ENCODE data around the gene PLXND1. TPM values are rescaled to one million over a fixed set of nuclear protein-coding genes. Genes with fewer than 3 reads are reported as not detected.
A peak's percentile ranks its signal among the peaks of the same experiment; 100 is the strongest.
"Not testable (repeated sequence)": the region's sequence is repeated elsewhere in the genome, so short reads cannot be mapped to it uniquely, and the experiment has no call there.

PLXND1 gene
- total and polyA plus RNA-seq, 7 experiments from 2014 or later: 0.38 to 82.5 (median 7.1) TPM; not detected in 1

DNA sequence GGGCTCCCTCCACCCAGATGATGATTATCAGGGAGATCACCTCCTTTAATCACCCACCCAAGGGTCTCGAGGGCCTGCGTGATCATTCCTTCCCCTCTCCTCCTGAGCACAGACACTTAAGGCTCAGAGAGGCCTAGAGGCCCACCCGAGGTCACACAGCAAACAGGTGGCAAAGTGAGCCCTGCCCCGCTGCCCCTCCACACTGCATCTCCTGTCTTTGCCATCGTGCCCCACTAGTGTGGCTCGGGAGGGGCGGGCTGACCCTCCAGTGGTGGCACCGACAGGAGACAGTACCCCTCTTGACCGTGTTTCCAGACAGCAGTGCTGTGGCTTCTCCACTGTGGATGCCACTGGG lies 4.9 kb upstream of the PLXND1 start:
- ChIA-PET CTCF (no interaction called here), POLR2A (no interaction called here)
- Mint-ChIP-seq H3K4me1 (peaks cover 6 to 15% (median 9%) of the 10 kb centered on the region in 7 donors), H3K27ac (peak overlapping the region in 1 of 9 donors; percentile 36), H3K9me3 (no peaks in the 10 kb centered on the region), H3K4me3 (no peak overlapping the region), H3K27me3 (peaks cover 0 to 28% (median 0%) of the 10 kb centered on the region in 5 donors), H3K36me3 (peaks cover 0 to 2% (median 0%) of the 10 kb centered on the region in 5 donors)
- Histone ChIP-seq H3K4me3 (ENCODE audit: low read length) (no peak overlapping the region), H3K9me3 (ENCODE audit: control insufficient read depth in 2 of 3, low read length in 3 of 3) (no peaks in the 10 kb centered on the region), H3K4me1 (ENCODE audit: control insufficient read depth in 2 of 2, insufficient read depth in 2 of 2, low read length in 2 of 2) (peaks cover 0 to 6% of the 10 kb centered on the region in 2 donors), H3K27me3 (ENCODE audit: control insufficient read depth in 2 of 2, insufficient read depth in 2 of 2, low read length in 2 of 2) (no peaks in the 10 kb centered on the region), H3K27ac (ENCODE audit: low read depth, low read length) (no peak overlapping the region), H3K36me3 (ENCODE audit: control insufficient read depth in 2 of 3, insufficient read depth in 3 of 3, low read length in 3 of 3) (no peaks in the 10 kb centered on the region)
- ATAC-seq (no peak), DNase-seq (no peak)
- intact Hi-C loops (cut with micrococcal nuclease): no loop called here

DNA sequence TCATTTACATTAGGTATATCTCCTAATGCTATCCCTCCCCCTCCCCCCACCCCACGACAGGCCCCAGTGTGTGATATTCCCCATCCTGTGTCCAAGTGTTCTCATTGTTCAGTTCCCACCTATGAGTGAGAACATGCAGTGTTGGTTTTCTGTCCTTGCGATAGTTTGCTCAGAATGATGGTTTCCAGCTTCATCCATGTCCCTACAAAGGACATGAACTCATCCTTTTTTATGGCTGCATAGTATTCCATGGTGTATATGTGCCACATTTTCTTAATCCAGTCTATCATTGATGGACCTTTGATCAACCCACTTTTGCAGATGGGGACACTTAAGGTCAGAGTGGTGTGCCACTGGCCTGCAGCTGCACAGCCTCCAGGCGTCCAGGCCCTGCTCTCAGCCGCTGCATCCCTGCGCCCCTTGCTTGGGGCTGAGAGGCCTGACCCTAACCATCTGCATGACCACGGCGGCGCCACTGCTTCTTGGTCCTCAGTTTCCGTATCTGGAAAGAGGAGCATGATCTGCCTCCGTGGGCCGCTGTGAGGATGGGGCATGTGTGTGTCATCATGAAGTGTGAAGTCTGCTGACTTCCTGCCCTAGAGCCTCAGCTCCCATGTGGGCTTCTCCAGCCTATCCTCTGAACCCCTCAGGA lies 4.4 kb upstream of the PLXND1 start:
- Mint-ChIP-seq H3K4me1 (peaks cover 6 to 15% (median 9%) of the 10 kb centered on the region in 7 donors), H3K27me3 (peaks cover 0 to 28% (median 0%) of the 10 kb centered on the region in 5 donors), H3K27ac (peak overlapping the region in 2 of 9 donors; percentile 22 to 36)
- POLR2A ChIA-PET; H3K36me3 ChIP-seq (ENCODE audit: control insufficient read depth in 2 of 3, insufficient read depth in 3 of 3, low read length in 3 of 3); intact Hi-C loops (cut with micrococcal nuclease); CTCF ChIA-PET; DNase-seq; H3K36me3 Mint-ChIP-seq; ATAC-seq; H3K4me3 Mint-ChIP-seq; H3K9me3 ChIP-seq (ENCODE audit: control insufficient read depth in 2 of 3, low read length in 3 of 3); H3K4me3 ChIP-seq (ENCODE audit: low read length); H3K9me3 Mint-ChIP-seq; H3K27me3 ChIP-seq (ENCODE audit: control insufficient read depth in 2 of 2, insufficient read depth in 2 of 2, low read length in 2 of 2); H3K27ac ChIP-seq (ENCODE audit: low read depth, low read length); H3K4me1 ChIP-seq (ENCODE audit: control insufficient read depth in 2 of 2, insufficient read depth in 2 of 2, low read length in 2 of 2): not testable (repeated sequence)

DNA sequence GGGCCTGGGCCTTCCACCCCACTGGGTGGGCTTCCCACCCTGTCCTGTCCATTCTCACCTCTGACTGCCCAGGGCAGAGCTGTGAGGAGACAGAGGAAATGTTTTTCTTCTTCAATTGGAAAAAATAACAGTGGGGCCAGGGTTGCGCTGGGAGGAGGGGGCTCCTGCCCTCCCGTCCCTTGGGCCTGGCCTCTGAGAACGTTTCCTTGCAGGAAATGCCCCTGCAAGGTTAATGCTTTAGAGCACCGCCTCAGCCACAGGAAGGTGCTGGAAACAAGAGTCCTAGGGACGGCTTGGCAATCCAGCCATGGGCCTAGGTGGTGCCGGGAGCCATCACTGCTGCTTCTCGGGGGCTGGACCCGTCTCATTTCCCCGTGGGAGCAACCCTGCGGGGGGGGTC lies 3.8 kb upstream of the PLXND1 start:
- ATAC-seq (no peak), DNase-seq (no peak)
- ChIA-PET POLR2A (no interaction called here), CTCF (no interaction called here)
- Histone ChIP-seq H3K36me3 (ENCODE audit: control insufficient read depth in 2 of 3, insufficient read depth in 3 of 3, low read length in 3 of 3) (no peaks in the 10 kb centered on the region), H3K4me3 (ENCODE audit: low read length) (no peak overlapping the region), H3K4me1 (ENCODE audit: control insufficient read depth in 2 of 2, insufficient read depth in 2 of 2, low read length in 2 of 2) (peaks cover 0 to 6% of the 10 kb centered on the region in 2 donors), H3K27ac (ENCODE audit: low read depth, low read length) (no peak overlapping the region), H3K27me3 (ENCODE audit: control insufficient read depth in 2 of 2, insufficient read depth in 2 of 2, low read length in 2 of 2) (no peaks in the 10 kb centered on the region), H3K9me3 (ENCODE audit: control insufficient read depth in 2 of 3, low read length in 3 of 3) (no peaks in the 10 kb centered on the region)
- Mint-ChIP-seq H3K27me3 (peaks cover 0 to 33% (median 4%) of the 10 kb centered on the region in 5 donors), H3K4me1 (peaks cover 11 to 17% (median 14%) of the 10 kb centered on the region in 7 donors), H3K27ac (no peak overlapping the region), H3K36me3 (peaks cover 0 to 4% (median 0%) of the 10 kb centered on the region in 5 donors), H3K4me3 (no peak overlapping the region), H3K9me3 (peaks cover 0 to 1% (median 0%) of the 10 kb centered on the region in 11 donors)
- intact Hi-C loops (cut with micrococcal nuclease): no loop called here

DNA sequence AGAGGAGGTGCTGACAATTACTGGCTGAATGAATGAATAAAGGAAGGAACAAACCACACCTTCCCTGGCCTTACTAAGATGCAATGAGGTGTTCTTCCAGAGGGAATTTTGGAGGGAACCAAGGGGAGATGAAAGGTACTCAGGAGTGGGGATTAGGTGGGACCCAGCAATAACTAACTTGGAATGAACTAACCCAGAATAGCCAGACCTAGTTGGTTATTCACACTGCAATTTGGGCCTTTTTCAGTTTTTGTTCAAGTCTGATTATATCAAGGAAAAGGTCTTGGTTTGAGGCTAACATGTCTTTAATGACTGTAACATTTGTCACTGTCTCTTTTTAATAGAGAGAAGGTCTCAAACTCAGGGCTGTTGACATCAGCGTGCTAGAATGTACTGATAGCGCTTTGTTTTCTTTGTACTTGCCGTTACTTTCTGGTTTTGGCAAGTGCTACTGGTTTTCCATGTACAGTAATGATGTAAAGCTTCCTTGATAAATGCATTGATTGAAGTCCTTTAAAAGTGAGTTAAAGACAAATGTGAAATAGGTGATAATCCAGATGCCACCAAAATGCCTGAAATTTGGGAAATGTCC lies 3.2 kb upstream of the PLXND1 start:
- ChIA-PET POLR2A (interaction anchor here (0.6 kb wide), 1 partner anchor 175 kb away, joined by 3 read pairs; no protein-coding TSS in a partner anchor), CTCF (no interaction called here)
- Mint-ChIP-seq H3K27me3 (peaks cover 0 to 39% (median 5%) of the 10 kb centered on the region in 5 donors), H3K4me3 (peak overlapping the region in 1 of 10 donors; percentile 15), H3K4me1 (peaks cover 11 to 18% (median 14%) of the 10 kb centered on the region in 7 donors), H3K36me3 (peaks cover 0 to 4% (median 0%) of the 10 kb centered on the region in 5 donors), H3K9me3 (peaks cover 0 to 1% (median 0%) of the 10 kb centered on the region in 11 donors), H3K27ac (peak overlapping the region in 5 of 9 donors; percentile 1 to 78 (median 14))
- Histone ChIP-seq H3K27me3 (ENCODE audit: control insufficient read depth in 2 of 2, insufficient read depth in 2 of 2, low read length in 2 of 2) (peaks cover 0 to 4% of the 10 kb centered on the region in 2 donors), H3K4me3 (ENCODE audit: low read length) (no peak overlapping the region), H3K27ac (ENCODE audit: low read depth, low read length) (no peak overlapping the region), H3K4me1 (ENCODE audit: control insufficient read depth in 2 of 2, insufficient read depth in 2 of 2, low read length in 2 of 2) (peaks cover 0 to 6% of the 10 kb centered on the region in 2 donors), H3K36me3 (ENCODE audit: control insufficient read depth in 2 of 3, insufficient read depth in 3 of 3, low read length in 3 of 3) (no peaks in the 10 kb centered on the region), H3K9me3 (ENCODE audit: control insufficient read depth in 2 of 3, low read length in 3 of 3) (no peaks in the 10 kb centered on the region)
- DNase-seq (no peak), ATAC-seq (no peak)
- intact Hi-C loops (cut with micrococcal nuclease): loop anchor here (5.0 to 10.0 kb wide), 2 partner anchors 115 to 503 kb away; no protein-coding TSS in a partner anchor

DNA sequence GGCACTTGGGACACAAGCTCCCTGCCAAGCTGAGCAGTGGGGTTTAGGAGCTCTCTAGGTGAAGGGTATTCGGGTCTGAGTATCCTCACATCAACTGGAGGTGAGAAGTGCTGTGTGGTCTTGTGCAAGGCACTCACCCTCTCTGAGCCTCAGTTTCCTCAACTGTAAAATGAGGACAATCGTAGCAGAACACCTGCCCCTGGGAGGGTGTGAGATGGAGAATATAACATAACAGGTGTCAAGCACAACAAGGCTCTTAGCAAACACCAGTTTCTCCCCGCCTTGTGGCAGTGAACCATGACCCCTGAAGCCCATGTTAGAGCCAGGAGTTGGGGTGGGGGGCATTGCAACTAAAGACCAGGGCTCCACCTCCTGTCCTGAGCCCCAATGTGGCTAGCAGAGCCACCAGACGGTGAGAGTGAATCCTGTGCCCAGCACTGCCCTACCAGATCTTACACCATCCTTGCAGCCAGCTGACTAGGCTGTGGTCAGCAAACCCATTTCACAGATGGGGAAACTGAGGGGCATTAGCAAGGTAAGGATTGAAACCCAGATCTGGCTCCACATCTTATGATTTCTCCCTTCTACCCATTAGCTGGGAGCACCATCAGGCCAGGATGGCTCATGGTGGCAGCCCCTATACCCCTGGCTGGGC lies 2.6 kb upstream of the PLXND1 start:
- Mint-ChIP-seq H3K36me3 (peaks cover 0 to 4% (median 0%) of the 10 kb centered on the region in 5 donors), H3K4me3 (peak overlapping the region in 9 of 10 donors; percentile 29 to 77 (median 58)), H3K27me3 (peaks cover 5 to 45% (median 9%) of the 10 kb centered on the region in 5 donors), H3K9me3 (peaks cover 0 to 1% (median 0%) of the 10 kb centered on the region in 11 donors), H3K27ac (peak overlapping the region in 6 of 9 donors; percentile 8 to 78 (median 18)), H3K4me1 (peaks cover 11 to 22% (median 14%) of the 10 kb centered on the region in 7 donors)
- no peak for DNase-seq
- Histone ChIP-seq H3K27me3 (ENCODE audit: control insufficient read depth in 2 of 2, insufficient read depth in 2 of 2, low read length in 2 of 2) (peaks cover 0 to 6% of the 10 kb centered on the region in 2 donors), H3K27ac (ENCODE audit: low read depth, low read length) (no peak overlapping the region), H3K4me1 (ENCODE audit: control insufficient read depth in 2 of 2, insufficient read depth in 2 of 2, low read length in 2 of 2) (peaks cover 0 to 6% of the 10 kb centered on the region in 2 donors), H3K36me3 (ENCODE audit: control insufficient read depth in 2 of 3, insufficient read depth in 3 of 3, low read length in 3 of 3) (no peaks in the 10 kb centered on the region), H3K4me3 (ENCODE audit: low read length) (no peak overlapping the region), H3K9me3 (ENCODE audit: control insufficient read depth in 2 of 3, low read length in 3 of 3) (no peaks in the 10 kb centered on the region)
- ATAC-seq: no peak
- ChIA-PET POLR2A (interaction anchor here (0.6 kb wide), 1 partner anchor 174 kb away, joined by 3 read pairs; no protein-coding TSS in a partner anchor), CTCF (interaction anchor here (0.5 to 0.6 kb wide), 2 partner anchors 117 to 209 kb away, joined by 3 to 4 read pairs; no protein-coding TSS in a partner anchor)
- intact Hi-C loops (cut with micrococcal nuclease): loop anchor here (1.0 to 10.0 kb wide), 3 partner anchors 114 to 503 kb away; no protein-coding TSS in a partner anchor

DNA sequence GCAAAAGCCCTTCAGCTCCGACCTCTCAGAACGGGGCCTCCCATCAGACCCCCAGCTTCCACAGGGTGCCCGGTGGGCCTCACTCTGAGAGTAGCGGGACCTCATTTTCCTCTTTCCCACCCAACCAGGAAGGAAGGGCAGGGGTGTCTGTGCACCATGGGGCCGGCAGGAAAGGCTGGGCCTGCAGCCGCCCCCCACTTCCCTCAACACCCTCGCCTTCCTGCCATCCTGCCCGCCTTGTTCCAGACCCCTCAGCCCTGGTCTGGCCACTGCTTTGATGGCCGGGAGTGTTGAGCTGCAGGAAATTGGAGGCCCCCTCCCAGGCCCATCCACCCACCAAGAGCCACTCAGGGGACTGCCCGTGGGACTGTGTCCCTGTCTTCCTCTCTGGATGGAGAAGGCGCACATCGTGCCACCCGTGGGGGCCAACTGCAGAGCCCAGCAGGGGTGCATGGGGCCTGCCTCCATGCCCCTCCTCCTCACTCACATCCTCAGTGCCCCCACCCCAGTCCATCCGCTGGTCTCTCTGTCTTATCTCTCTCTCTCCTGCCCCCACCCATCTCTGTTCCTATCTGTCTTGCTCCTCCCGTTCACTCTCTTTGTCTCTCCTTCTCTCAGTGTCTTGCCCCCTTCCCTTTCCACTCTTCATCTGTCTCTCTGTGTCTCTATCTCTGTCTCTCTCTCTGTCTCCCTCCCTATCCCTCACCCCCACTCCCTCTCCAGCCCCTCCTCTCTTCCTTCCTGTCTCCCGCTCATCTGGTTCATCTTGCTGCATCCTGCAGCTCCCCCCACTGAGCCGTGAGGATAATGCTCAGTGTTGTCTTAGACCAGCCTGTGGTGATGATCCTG lies 1.8 kb upstream of the PLXND1 start:
- no peak overlapping the region for H3K4me3 ChIP-seq (ENCODE audit: low read length)
- POLR2A ChIA-PET: no interaction called here
- intact Hi-C loops (cut with micrococcal nuclease): loop anchor here (1.0 to 10.0 kb wide), 3 partner anchors 114 to 504 kb away; no protein-coding TSS in a partner anchor
- Mint-ChIP-seq H3K27me3 (peaks cover 8 to 52% (median 11%) of the 10 kb centered on the region in 5 donors), H3K4me3 (peak overlapping the region in 9 of 10 donors; percentile 29 to 97 (median 58)), H3K36me3 (peaks cover 0 to 4% (median 0%) of the 10 kb centered on the region in 5 donors), H3K4me1 (peaks cover 11 to 25% (median 14%) of the 10 kb centered on the region in 7 donors), H3K9me3 (peaks cover 0 to 1% (median 0%) of the 10 kb centered on the region in 11 donors), H3K27ac (peak overlapping the region in 4 of 9 donors; percentile 12 to 28 (median 20))
- no peak for DNase-seq
- no peaks in the 10 kb centered on the region for H3K9me3 ChIP-seq (ENCODE audit: control insufficient read depth in 2 of 3, low read length in 3 of 3)
- H3K4me1 ChIP-seq (ENCODE audit: control insufficient read depth in 2 of 2, insufficient read depth in 2 of 2, low read length in 2 of 2): peaks cover 0 to 6% of the 10 kb centered on the region in 2 donors
- H3K27ac ChIP-seq (ENCODE audit: low read depth, low read length): no peak overlapping the region
- CTCF ChIA-PET: interaction anchor here (0.5 to 0.6 kb wide), 2 partner anchors 116 to 209 kb away, joined by 3 to 4 read pairs; no protein-coding TSS in a partner anchor
- no peak for ATAC-seq
- H3K27me3 ChIP-seq (ENCODE audit: control insufficient read depth in 2 of 2, insufficient read depth in 2 of 2, low read length in 2 of 2): peaks cover 0 to 6% of the 10 kb centered on the region in 2 donors
- H3K36me3 ChIP-seq (ENCODE audit: control insufficient read depth in 2 of 3, insufficient read depth in 3 of 3, low read length in 3 of 3): no peaks in the 10 kb centered on the region
